C4-2B (cell line): ENCODE results near the gene INPP5J.

Experiments
- CTCF ChIP-seq: fragments of 450-650 bp; conservative IDR thresholded peaks from 2 replicates; pipeline ENCODE4 v1.5.1; 2017; ENCODE audit warnings: mild to moderate bottlenecking
- ZFX ChIP-seq: fragments of 450-650 bp; IDR thresholded peaks from 2 replicates; pipeline ENCODE4 v1.6.1; 2017

GRCh38 chr22:31133911-31134310 lies 11.1 kb downstream of the INPP5J start:
- TF ChIP-seq CTCF, result no peak
- TF ChIP-seq ZFX, result no peak
